ENCODE results near the gene PAPPA.

DNA sequence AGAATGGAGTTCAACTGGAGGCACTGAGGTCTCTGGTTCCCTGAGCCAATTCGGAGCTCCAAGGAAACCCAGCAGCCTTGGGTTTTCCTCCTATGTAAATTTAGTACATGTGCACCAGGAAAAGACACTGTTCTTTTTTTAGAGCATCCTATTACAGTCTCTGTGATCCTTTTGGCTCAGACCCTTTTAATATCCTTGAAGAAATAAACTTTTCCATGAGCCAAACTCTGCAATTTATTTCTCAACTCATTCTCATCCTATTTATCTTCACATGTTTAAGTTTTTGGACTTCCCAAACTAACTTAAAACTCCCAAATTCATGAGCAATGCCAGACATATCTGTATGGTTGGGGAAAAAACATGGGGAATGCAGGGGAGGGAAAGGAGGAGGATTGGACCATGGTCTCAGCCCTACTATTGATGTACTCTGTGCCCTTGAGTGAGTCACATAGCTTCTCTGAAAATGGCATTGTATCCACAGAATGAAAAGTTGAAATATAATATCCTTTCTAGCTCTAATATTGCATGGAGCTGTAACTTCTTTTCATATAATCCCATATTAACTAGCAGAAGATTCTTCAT is 76.6 kb downstream of the PAPPA start:
- TF ChIP-seq POU2F2 (IDR thresholded peaks at IDR 0.05; ENCODE audit: low read depth, low read length), result no peak
- TF ChIP-seq POLR2A (IDR thresholded peaks at IDR 0.05; ENCODE audit: low read depth, low read length), result no peak
- no peak for TF ChIP-seq SPI1 (IDR thresholded peaks at IDR 0.05; ENCODE audit: low read depth, low read length)
- no peak for TF ChIP-seq POLR2AphosphoS5 (IDR thresholded peaks at IDR 0.05; ENCODE audit: low read depth, low read length)
- no peak for TF ChIP-seq TAF1 (IDR thresholded peaks at IDR 0.05; ENCODE audit: low read depth, low read length)
- TF ChIP-seq PAX5 (IDR thresholded peaks at IDR 0.05; ENCODE audit: insufficient read depth, low read length, severe bottlenecking), result no peak
